Measurements from ENCODE around the gene POC1B.

DNA sequence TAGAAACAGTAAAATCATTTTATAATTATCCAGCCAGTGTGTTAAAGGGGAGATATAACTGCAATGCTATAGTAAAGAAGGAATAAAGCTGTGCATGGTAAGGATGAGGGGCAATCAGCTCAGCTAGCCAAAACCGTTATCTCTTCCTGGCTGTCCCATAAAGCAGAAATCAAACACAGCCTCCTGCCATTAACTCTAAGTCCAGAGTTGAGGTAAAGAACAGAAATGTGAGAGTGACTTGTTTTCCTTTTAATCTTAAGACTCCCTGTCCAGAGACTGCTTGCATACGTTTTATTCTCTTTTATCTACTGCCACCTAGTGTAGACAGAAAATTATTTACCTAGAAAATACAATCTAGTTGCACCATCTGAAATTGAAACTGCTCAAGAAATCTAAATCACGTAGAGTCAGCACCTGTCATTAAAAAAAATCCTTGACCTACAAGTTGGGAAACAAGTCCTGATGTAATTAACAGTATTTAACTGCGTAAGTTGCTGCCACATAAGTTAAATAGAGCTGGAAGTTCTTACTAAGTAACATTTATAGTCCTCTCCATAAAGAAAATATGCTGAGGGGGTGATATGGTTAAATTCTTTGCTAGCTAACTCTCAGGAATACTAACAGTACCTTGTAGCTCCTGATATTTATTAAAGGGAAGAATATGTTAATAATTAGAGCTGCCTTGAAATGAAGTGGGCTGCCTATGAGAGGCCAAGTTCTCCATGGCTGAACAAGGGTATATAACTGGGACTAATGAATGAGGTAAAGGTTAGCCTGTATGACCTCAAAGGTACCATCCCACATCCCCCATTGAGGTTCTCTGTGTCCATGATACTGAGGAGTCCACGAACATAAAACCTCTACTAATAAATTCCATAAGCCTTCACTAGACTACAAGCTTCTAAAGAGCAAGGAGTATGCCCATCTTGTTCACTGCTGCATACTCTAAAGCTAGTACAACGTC is 63.9 kb downstream of the POC1B start:
- TF ChIP-seq EZH2phosphoT487 (IDR thresholded peaks at IDR 0.05), result no peak
- TF ChIP-seq, protein P1, sequence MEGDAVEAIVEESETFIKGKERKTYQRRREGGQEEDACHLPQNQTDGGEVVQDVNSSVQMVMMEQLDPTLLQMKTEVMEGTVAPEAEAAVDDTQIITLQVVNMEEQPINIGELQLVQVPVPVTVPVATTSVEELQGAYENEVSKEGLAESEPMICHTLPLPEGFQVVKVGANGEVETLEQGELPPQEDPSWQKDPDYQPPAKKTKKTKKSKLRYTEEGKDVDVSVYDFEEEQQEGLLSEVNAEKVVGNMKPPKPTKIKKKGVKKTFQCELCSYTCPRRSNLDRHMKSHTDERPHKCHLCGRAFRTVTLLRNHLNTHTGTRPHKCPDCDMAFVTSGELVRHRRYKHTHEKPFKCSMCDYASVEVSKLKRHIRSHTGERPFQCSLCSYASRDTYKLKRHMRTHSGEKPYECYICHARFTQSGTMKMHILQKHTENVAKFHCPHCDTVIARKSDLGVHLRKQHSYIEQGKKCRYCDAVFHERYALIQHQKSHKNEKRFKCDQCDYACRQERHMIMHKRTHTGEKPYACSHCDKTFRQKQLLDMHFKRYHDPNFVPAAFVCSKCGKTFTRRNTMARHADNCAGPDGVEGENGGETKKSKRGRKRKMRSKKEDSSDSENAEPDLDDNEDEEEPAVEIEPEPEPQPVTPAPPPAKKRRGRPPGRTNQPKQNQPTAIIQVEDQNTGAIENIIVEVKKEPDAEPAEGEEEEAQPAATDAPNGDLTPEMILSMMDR (IDR thresholded peaks at IDR 0.05), result peak; percentile 77
- TF ChIP-seq EZH2 (IDR thresholded peaks at IDR 0.05), result no peak
